GM03348 (cell line): Measurements from ENCODE around the gene PGAP3.
"Not testable (repeated sequence)": the region's sequence is repeated elsewhere in the genome, so short reads cannot be mapped to it uniquely, and the experiment has no call there.

Source experiments
- DNase-seq: peaks from one replicate; pipeline ENCODE4 v3.0.0; 2012; ENCODE audit warnings: low spot score

The PGAP3 gene

GRCh38 chr17:39715375-39716072, 27.7 kb upstream of the PGAP3 start:
- DNase-seq, result no peak

- DNase-seq, result no peak
These were observed 26.4 kb upstream of the PGAP3 start for GRCh38 chr17:39714234-39714633.

DNA sequence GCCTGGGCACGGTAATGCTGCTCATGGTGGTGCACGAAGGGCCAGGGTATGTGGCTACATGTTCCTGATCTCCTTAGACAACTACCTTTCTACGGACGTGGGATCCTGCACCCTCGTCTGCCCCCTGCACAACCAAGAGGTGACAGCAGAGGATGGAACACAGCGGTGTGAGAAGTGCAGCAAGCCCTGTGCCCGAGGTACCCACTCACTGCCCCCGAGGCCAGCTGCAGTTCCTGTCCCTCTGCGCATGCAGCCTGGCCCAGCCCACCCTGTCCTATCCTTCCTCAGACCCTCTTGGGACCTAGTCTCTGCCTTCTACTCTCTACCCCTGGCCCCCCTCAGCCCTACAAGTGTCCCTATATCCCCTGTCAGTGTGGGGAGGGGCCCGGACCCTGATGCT, 24.0 kb upstream of the PGAP3 start:
- no peak for DNase-seq

- not testable (repeated sequence) for DNase-seq
These were observed 23.2 kb upstream of the PGAP3 start for GRCh38 chr17:39711071-39711470.

- no peak for DNase-seq
These were observed 22.4 kb upstream of the PGAP3 start for GRCh38 chr17:39709998-39710964.

DNA sequence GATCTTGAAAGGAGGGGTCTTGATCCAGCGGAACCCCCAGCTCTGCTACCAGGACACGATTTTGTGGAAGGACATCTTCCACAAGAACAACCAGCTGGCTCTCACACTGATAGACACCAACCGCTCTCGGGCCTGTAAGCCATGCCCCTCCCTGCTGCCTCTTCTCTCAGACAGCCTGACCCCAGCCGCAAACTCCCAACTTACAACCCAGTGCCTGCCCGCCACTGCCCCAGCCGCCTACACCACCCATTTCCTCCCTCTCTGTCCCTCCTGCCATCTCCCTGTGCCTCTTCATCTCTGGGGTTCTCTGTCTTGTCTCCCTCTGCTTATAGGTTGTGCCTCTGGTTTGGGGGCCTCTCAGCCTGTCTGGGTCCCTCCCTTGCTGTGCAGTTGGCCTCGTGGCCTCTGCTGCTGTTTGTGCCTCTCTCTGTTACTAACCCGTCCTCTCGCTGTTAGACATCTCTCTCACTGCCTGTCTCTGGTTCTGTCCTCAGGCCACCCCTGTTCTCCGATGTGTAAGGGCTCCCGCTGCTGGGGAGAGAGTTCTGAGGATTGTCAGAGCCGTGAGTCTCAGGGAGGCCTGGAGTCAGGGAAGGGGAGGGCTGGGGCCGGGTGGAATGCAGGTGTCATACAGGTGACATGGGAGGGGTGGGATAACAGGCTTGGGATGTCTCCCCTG, 21.6 kb upstream of the PGAP3 start:
- DNase-seq, result no peak

- DNase-seq, result no peak
These were observed 19.1 kb upstream of the PGAP3 start for GRCh38 chr17:39706921-39707337.

- DNase-seq, result no peak
These were observed 18.5 kb upstream of the PGAP3 start for GRCh38 chr17:39706383-39706782.

DNA sequence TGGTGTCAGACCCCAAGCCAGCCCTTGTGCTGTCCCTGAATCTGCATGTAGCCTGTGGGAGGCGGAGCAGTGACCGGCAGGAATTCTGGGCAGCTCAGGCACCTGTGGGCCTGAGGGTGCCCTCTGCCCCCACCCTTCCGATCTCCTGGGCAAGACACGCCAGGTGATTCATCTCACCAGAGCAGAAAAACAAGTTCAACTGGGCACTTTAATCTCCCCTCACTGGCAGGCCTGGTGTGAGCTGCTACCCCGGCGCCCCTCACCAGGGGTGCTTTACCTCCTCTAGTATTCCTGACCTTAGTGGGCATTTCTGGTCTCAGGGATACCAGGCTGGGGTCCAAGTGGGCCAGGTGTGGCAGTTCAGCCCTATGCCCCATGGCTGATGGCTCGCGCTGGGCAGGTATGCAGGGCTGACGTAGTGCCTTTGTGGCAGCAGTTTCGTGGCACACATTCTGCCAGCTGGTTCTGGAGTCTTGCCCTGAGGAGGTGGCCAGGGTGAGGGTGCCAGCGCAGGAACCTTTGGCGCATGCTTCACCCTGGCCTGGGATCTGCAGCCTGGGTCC, 18.0 kb upstream of the PGAP3 start:
- no peak for DNase-seq

GRCh38 chr17:39704821-39705551, 17.1 kb upstream of the PGAP3 start:
- DNase-seq, result peak; percentile 45

DNA sequence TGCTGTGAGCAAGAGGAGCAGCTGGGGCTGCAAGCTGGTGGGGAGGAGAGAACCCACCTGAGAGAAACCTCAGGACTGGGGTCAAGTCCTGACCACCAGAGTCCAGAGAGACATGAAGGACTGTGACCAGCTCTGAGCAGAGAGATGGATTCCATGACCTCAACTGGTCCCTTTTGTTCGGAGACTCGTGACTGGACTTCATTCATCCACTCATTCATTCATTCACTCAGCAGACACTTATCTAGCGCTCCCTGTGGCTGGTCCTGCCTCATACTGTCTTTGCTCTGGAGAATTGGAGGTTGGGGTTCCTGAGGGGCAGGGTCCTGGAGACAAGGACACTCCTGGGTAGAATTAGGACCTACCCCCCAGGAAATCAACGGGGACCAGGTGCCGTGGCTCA, 16.1 kb upstream of the PGAP3 start:
- DNase-seq, result no peak

DNA sequence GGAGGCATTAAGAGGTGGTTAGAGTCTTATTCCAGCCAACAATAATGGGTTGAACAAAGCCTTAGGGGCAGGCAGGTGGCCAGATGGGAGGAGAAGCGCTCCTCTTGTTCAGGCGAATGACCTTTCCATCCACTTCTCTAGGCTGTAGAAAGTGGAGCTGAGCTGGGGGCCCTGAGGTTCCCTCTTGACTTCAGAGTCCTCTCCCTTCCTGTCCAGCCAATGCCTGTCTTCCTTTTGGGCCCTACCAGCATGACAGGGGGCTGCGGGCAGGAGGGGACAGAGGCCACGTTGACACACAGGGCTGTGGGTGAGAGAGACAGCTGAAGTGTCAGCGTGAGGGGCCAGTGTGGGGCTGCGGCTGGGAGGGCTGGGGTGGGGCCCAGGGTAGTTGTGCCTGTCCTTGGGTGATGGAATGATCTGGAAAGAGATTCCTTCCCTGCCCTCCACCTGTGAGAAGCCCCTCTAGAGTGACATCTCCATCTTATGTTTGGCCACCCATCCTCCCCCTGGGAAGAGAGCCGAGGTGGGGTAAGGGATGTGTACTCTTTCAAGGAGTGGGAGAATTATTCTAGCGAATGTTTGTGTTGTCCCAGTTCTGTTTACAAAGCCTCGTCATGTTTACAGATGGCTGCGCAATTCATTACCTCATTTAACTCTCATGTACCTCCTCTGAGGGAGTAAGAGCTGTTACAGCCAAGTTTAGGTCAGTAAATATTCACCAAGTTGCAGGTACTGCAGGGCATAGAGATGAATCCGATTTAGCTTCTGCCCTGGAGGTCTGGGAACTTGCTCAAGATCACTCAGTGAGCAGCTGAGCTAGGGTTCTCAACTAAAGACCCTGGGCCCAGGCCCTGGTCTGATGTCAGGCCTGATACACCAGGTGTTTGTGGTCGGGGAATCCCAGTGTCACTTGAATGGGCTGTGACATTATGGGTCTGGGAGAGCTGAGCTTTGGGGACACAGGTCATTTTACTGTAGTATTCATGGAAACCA, 15.3 kb upstream of the PGAP3 start:
- DNase-seq, result no peak

- DNase-seq, result no peak
These were observed 14.0 kb upstream of the PGAP3 start for GRCh38 chr17:39701784-39702422.

DNA sequence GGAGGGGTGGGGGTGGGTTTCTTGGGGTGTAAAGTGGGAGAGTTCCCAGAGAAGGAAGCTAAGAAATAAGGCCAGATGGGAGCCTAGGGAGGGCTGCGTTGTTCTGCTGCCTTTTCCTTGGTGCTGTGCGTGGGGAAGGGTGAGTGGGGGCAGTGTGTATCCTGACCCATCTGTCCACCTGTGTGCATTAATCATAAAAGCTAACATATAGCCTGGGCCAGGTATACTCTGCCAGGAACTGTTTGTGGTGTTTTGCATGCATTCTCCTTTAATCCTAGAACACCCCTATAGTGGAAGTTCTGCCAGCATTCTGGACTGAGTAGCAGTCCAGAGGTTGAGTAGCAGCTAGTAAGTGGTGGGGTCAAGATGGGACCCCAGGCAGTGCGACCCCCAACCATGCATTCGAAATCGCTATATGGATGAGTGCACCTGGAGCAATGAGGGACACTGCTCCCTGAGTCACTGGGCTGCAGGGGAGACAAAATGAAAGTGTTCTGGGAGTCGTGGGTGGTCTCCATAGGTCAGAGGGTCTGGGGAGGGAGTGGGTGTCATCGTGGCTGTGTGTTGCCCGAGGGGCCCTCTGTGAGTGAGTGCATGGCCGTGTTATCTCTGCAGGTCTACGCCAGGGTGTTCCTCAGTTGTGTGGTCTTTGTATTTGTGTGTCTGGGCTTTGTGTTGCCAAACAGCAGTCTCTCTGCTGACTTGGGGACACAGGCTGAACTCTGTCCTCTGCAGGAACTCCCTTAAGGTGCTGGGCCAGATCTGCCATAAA, 13.3 kb upstream of the PGAP3 start:
- DNase-seq, result no peak

- DNase-seq, result peak; percentile 76
These were observed 12.5 kb upstream of the PGAP3 start for GRCh38 chr17:39700148-39700987.

- peak; percentile 92 for DNase-seq
These were observed 11.9 kb upstream of the PGAP3 start, which contains the start of gene ERBB2 for GRCh38 chr17:39699818-39700147. TSS of gene ERBB2 (plus strand) at chr17:39700064. CDS start at chr17:39700239, 175 bp downstream.

DNA sequence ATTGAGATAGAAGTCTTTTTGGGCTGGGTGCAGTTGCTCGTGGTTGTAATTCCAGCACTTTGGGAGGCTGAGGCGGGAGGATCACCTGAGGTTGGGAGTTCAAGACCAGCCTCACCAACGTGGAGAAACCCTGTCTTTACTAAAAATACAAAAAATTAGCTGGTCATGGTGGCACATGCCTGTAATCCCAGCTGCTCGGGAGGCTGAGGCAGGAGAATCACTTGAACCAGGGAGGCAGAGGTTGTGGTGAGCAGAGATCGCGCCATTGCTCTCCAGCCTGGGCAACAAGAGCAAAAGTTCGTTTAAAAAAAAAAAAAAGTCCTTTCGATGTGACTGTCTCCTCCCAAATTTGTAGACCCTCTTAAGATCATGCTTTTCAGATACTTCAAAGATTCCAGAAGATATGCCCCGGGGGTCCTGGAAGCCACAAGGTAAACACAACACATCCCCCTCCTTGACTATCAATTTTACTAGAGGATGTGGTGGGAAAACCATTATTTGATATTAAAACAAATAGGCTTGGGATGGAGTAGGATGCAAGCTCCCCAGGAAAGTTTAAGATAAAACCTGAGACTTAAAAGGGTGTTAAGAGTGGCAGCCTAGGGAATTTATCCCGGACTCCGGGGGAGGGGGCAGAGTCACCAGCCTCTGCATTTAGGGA, 11.4 kb upstream of the PGAP3 start:
- not testable (repeated sequence) for DNase-seq

DNA sequence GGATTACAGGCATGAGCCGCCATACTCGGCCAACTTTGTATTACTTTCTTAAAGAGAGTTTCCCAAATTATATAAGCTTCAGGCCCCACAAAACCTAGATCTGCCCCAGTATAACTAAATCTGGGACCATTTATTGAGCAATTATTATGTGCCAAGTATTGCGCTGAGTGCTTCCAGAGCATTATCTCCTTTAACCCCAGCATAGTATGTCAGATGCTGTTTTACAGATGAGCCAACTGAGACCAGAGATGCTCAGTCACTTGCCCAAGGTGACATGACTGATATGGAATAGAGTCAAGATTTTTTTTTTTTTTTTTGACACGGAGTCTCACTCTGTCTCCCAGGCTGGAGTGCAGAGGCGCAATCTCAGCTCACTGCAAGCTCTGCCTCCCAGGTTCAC, 10.1 kb upstream of the PGAP3 start:
- no peak for DNase-seq
